Activated naive CD4-positive, alpha-beta T cell treated with anti-CD3 and anti-CD28 coated beads, Interleukin-2, amount 50 U/mL, for 72 hours (primary cell): Measurements from ENCODE around the gene ABCC10. TPM values are rescaled to one million over a fixed set of nuclear protein-coding genes. Genes with fewer than 3 reads are reported as not detected.
"Not testable (repeated sequence)": the region's sequence is repeated elsewhere in the genome, so short reads cannot be mapped to it uniquely, and the experiment has no call there.

Experiments
- ATAC-seq, 2 donors: fragments of 150-1000 bp; cut with Tn5 transposase; 2 replicates each; pipeline ENCODE4 v1.10.0; 2021; ENCODE audit warnings: mild to moderate bottlenecking in 2 of 2, moderate library complexity in 2 of 2
- DNase-seq, 2 donors: peaks; one replicate each; pipeline ENCODE4 v3.0.0; 2021 to 2022; ENCODE audit warnings: low spot score in 2 of 2
- H3K27ac Mint-ChIP-seq, 2 donors: one replicate each; pipeline ENCODE4 v1.8.0; 2022; ENCODE audit warnings: mild to moderate bottlenecking in 2 of 2, mixed read lengths in 2 of 2
- H3K36me3 Mint-ChIP-seq, 2 donors: one replicate each; pipeline ENCODE4 v1.8.0; 2022; ENCODE audit warnings: mixed read lengths in 2 of 2
- H3K9me3 Mint-ChIP-seq, 2 donors: one replicate each; pipeline ENCODE4 v1.8.0; 2022; ENCODE audit warnings: mixed read lengths in 2 of 2
- total RNA-seq, 2 donors: library from RNA; stranded (reverse); gene quantifications; one replicate each; pipeline ENCODE4 v1.2.3, GENCODE V29; 2022

Gene ABCC10
- total RNA-seq, result 10 to 100 TPM; 30.2 to 46.2 TPM

- Mint-ChIP-seq H3K9me3 (no peaks in the 10 kb centered on the region), H3K36me3 (peaks cover 0 to 8% of the 10 kb centered on the region in 2 donors), H3K27ac (peak within 1 kb of the TSS; percentile 86 to 99)
- peak; percentile 93 to 97 for ATAC-seq
- DNase-seq, result peak; percentile 95 to 96
These were observed at the start of gene ABCC10 for GRCh38 chr6:43427406-43428111. TSS of gene ABCC10 (plus strand) at chr6:43427541. CDS start at chr6:43427979, 438 bp downstream.

- DNase-seq, result no peak
- H3K36me3 Mint-ChIP-seq, result no peaks in the 10 kb centered on the region
- ATAC-seq, result no peak
- H3K9me3 Mint-ChIP-seq, result peaks cover 0 to 4% of the 10 kb centered on the region in 2 donors
- H3K27ac Mint-ChIP-seq, result no peak overlapping the region
These were observed 49.6 kb upstream of the ABCC10 start for GRCh38 chr6:43377710-43378229.

GRCh38 chr6:43378631-43379030 lies 48.7 kb upstream of the ABCC10 start:
- Mint-ChIP-seq H3K9me3 (peaks cover 0 to 4% of the 10 kb centered on the region in 2 donors), H3K27ac (no peak overlapping the region), H3K36me3 (no peaks in the 10 kb centered on the region)
- ATAC-seq, result no peak
- DNase-seq, result no peak

- ATAC-seq, H3K9me3 Mint-ChIP-seq, H3K36me3 Mint-ChIP-seq, DNase-seq, H3K27ac Mint-ChIP-seq: not testable (repeated sequence)
These were observed 46.5 kb upstream of the ABCC10 start for GRCh38 chr6:43380858-43381257.

- ATAC-seq (peak; percentile 3 to 8), DNase-seq (no peak)
- H3K27ac Mint-ChIP-seq, result peak overlapping the region; percentile 25 to 82
- no peaks in the 10 kb centered on the region for H3K36me3 Mint-ChIP-seq
- H3K9me3 Mint-ChIP-seq, result peaks cover 0 to 4% of the 10 kb centered on the region in 2 donors
These were observed 44.2 kb upstream of the ABCC10 start for GRCh38 chr6:43383021-43383667.

GRCh38 chr6:43386492-43386891 lies 40.8 kb upstream of the ABCC10 start:
- Mint-ChIP-seq H3K27ac (no peak overlapping the region), H3K9me3 (peaks cover 0 to 4% of the 10 kb centered on the region in 2 donors), H3K36me3 (no peaks in the 10 kb centered on the region)
- ATAC-seq, result no peak
- DNase-seq, result no peak

GRCh38 chr6:43389730-43390295 lies 37.5 kb upstream of the ABCC10 start:
- H3K27ac Mint-ChIP-seq, result no peak overlapping the region
- no peak for DNase-seq
- ATAC-seq, result no peak
- no peaks in the 10 kb centered on the region for H3K36me3 Mint-ChIP-seq
- no peaks in the 10 kb centered on the region for H3K9me3 Mint-ChIP-seq

GRCh38 chr6:43390753-43391439 lies 36.4 kb upstream of the ABCC10 start:
- not testable (repeated sequence) for DNase-seq, H3K27ac Mint-ChIP-seq, H3K36me3 Mint-ChIP-seq, ATAC-seq, H3K9me3 Mint-ChIP-seq

- DNase-seq (no peak), ATAC-seq (peak in 1 of 2 donors; percentile 82)
- Mint-ChIP-seq H3K9me3 (no peaks in the 10 kb centered on the region), H3K27ac (no peak overlapping the region), H3K36me3 (no peaks in the 10 kb centered on the region)
These were observed 35.8 kb upstream of the ABCC10 start for GRCh38 chr6:43391440-43392031.

- not testable (repeated sequence) for ATAC-seq
These were observed 34.2 kb upstream of the ABCC10 start for GRCh38 chr6:43393133-43393532.

GRCh38 chr6:43393602-43394001 lies 33.7 kb upstream of the ABCC10 start:
- DNase-seq (no peak), ATAC-seq (no peak)
- Mint-ChIP-seq H3K9me3 (no peaks in the 10 kb centered on the region), H3K27ac (no peak overlapping the region), H3K36me3 (no peaks in the 10 kb centered on the region)

More at GRCh38 chr6:43393133-43393532, 34.2 kb upstream of the ABCC10 start:
- not testable (repeated sequence) for H3K36me3 Mint-ChIP-seq, DNase-seq, H3K27ac Mint-ChIP-seq, H3K9me3 Mint-ChIP-seq

- no peaks in the 10 kb centered on the region for H3K9me3 Mint-ChIP-seq
- H3K27ac Mint-ChIP-seq, result no peak overlapping the region
- ATAC-seq (no peak), DNase-seq (no peak)
- H3K36me3 Mint-ChIP-seq, result no peaks in the 10 kb centered on the region
These were observed 32.4 kb upstream of the ABCC10 start for GRCh38 chr6:43394982-43395381.

GRCh38 chr6:43395776-43396175 lies 31.6 kb upstream of the ABCC10 start:
- ATAC-seq (no peak), DNase-seq (no peak)
- Mint-ChIP-seq H3K36me3 (no peaks in the 10 kb centered on the region), H3K9me3 (no peaks in the 10 kb centered on the region), H3K27ac (no peak overlapping the region)

GRCh38 chr6:43396408-43397149 lies 30.8 kb upstream of the ABCC10 start:
- H3K27ac Mint-ChIP-seq, result no peak overlapping the region
- no peaks in the 10 kb centered on the region for H3K9me3 Mint-ChIP-seq
- DNase-seq (no peak), ATAC-seq (no peak)
- no peaks in the 10 kb centered on the region for H3K36me3 Mint-ChIP-seq

- Mint-ChIP-seq H3K36me3 (no peaks in the 10 kb centered on the region), H3K27ac (no peak overlapping the region), H3K9me3 (no peaks in the 10 kb centered on the region)
- DNase-seq, result no peak
- ATAC-seq, result no peak
These were observed 27.3 kb upstream of the ABCC10 start for GRCh38 chr6:43399932-43400487.

- Mint-ChIP-seq H3K36me3 (no peaks in the 10 kb centered on the region), H3K27ac (no peak overlapping the region), H3K9me3 (no peaks in the 10 kb centered on the region)
- no peak for DNase-seq
- ATAC-seq, result no peak
These were observed 25.6 kb upstream of the ABCC10 start for GRCh38 chr6:43401730-43402129.
